Jurkat, Clone E6-1 (cell line): ENCODE results near the gene NFKBIL1.

Source experiments
- DNase-seq: peaks from one replicate; pipeline ENCODE4 v3.0.0-alpha.2; 2011; ENCODE audit warnings: low read depth, low spot score
- H3K4me3 ChIP-seq: 2 replicates; pipeline ENCODE4 v1.5.1; 2011; ENCODE audit warnings: mild to moderate bottlenecking, low read length, control low read depth, moderate library complexity

NFKBIL1 gene

GRCh38 chr6:31558318-31558625 is 10.9 kb downstream of the NFKBIL1 start:
- H3K4me3 ChIP-seq = peak overlapping the region; percentile 44
- no peak for DNase-seq

- H3K4me3 ChIP-seq = peak overlapping the region; percentile 44
Observed at GRCh38 chr6:31558631-31559500, 11.5 kb downstream of the NFKBIL1 start.

DNA sequence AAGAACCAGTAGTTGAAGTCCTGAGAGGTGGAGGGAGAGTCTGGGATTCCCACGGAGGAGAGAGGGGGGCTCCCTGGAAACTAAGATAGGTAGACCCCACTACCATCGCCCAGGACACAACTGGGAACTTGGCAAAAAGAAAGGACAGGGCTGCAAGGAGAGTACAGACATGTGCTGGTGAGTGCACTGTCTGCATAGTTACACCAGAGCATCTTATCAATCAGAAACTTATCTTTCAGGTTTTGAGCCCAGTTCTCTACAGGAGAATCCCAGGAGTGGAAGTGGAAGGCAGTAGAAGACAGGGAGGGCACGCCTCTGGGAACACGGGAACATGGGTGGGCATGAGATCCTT is 12.2 kb downstream of the NFKBIL1 start:
- DNase-seq = no peak
- peak overlapping the region; percentile 44 for H3K4me3 ChIP-seq

More at GRCh38 chr6:31558631-31559500, 11.5 kb downstream of the NFKBIL1 start:
- peak; percentile 84 for DNase-seq

DNA sequence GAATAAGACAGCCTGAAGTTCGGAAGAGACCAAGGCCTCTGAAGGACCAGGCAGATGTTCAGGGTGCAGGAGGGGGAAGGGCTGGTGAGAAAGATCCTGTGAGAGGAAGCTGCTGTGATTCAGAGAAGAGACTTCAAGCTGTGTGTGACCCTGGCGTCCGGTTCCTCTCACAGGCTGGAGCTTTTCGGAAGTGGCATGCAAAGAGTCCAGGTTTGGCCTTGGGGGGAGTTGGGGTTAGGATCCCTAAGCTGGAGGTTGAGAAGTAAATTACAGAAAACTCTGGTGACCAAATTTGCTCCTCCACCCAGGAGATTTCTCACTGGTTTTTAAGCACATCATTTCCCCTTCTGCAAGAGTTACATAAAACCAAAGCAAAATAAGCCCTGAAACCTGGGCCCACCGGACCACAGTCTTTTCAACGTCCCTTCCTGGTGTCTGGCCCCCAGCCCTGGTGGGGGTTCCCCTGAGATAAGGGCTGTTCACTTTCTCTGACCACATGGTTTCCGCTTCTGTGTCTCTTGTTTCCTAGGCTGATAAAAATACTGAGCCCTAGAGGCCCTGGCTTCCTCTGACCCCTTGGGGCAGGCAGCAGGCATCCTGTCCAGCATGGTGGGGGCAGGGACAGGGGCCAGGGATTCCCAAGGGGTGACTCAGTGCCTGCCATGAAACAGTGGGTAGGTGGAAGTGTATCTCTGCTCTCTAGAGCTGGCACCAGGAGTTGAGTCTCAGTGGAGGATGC is 12.7 kb downstream of the NFKBIL1 start:
- DNase-seq = peak; percentile 80

GRCh38 chr6:31560697-31561058 is 13.3 kb downstream of the NFKBIL1 start:
- no peak for DNase-seq
- no peak overlapping the region for H3K4me3 ChIP-seq

More for the DNA sequence above, 12.7 kb downstream of the NFKBIL1 start:
- H3K4me3 ChIP-seq = peak overlapping the region; percentile 44

GRCh38 chr6:31567531-31568370 is 20.3 kb downstream of the NFKBIL1 start:
- no peak overlapping the region for H3K4me3 ChIP-seq
- DNase-seq = no peak

GRCh38 chr6:31568537-31568961 is 21.1 kb downstream of the NFKBIL1 start:
- no peak overlapping the region for H3K4me3 ChIP-seq
- DNase-seq = peak; percentile 46

DNA sequence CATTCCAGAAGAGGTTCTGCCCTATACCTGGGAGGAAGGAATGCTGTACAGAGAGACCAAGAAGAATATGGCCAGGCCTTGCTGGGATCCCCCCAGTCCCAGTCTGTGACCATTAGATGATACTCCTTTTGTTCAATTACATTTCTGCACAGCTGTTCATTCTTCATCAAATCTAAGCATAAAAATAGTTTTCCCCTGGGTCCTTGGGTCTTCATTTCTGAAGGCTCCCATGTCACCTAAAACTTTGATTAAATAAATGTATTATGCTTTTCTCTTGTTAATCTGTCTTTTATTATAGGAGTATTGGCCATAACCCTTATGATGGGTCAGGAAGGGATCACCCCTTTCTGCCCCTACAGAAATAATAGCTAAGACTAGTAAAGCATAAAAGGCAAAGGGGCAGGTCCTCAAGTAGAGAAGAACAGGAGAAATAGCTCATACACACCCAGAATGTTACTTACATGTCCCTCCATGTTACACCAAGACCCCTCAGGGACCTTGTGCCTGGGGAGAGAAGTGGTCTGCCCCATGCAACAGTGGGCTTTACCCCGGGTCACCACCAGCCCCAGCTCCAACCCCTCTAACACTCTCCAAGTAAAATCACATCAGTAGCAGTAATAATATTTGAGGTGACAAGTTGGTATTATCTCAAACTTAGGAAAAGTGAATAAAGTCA is 22.6 kb downstream of the NFKBIL1 start:
- no peak for DNase-seq
- H3K4me3 ChIP-seq = no peak overlapping the region

GRCh38 chr6:31572041-31572911 is 24.9 kb downstream of the NFKBIL1 start, which contains the start of gene LTA:
LTA (plus strand) TSS chr6:31572289; CDS start chr6:31572743, 454 bp downstream.
- DNase-seq = no peak
- H3K4me3 ChIP-seq = peak within 1 kb of the TSS; percentile 53

GRCh38 chr6:31573239-31574105 is 26.1 kb downstream of the NFKBIL1 start:
- H3K4me3 ChIP-seq = no peak overlapping the region
- DNase-seq = no peak

DNA sequence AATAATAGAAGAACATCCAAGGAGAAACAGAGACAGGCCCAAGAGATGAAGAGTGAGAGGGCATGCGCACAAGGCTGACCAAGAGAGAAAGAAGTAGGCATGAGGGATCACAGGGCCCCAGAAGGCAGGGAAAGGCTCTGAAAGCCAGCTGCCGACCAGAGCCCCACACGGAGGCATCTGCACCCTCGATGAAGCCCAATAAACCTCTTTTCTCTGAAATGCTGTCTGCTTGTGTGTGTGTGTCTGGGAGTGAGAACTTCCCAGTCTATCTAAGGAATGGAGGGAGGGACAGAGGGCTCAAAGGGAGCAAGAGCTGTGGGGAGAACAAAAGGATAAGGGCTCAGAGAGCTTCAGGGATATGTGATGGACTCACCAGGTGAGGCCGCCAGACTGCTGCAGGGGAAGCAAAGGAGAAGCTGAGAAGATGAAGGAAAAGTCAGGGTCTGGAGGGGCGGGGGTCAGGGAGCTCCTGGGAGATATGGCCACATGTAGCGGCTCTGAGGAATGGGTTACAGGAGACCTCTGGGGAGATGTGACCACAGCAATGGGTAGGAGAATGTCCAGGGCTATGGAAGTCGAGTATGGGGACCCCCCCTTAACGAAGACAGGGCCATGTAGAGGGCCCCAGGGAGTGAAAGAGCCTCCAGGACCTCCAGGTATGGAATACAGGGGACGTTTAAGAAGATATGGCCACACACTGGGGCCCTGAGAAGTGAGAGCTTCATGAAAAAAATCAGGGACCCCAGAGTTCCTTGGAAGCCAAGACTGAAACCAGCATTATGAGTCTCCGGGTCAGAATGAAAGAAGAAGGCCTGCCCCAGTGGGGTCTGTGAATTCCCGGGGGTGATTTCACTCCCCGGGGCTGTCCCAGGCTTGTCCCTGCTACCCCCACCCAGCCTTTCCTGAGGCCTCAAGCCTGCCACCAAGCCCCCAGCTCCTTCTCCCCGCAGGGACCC is 27.0 kb downstream of the NFKBIL1 start:
- no peak overlapping the region for H3K4me3 ChIP-seq
- DNase-seq = no peak

GRCh38 chr6:31575335-31575901 is 28.0 kb downstream of the NFKBIL1 start, which contains the start of gene TNF:
TNF (plus strand) TSS chr6:31575565; CDS start chr6:31575742, 177 bp downstream.
- DNase-seq = no peak
- no peak within 1 kb of the TSS for H3K4me3 ChIP-seq

GRCh38 chr6:31575952-31576685 is 28.7 kb downstream of the NFKBIL1 start:
- no peak overlapping the region for H3K4me3 ChIP-seq

GRCh38 chr6:31576897-31577578 is 29.6 kb downstream of the NFKBIL1 start:
- H3K4me3 ChIP-seq = no peak overlapping the region
- peak; percentile 62 for DNase-seq

More at GRCh38 chr6:31575952-31576685, 28.7 kb downstream of the NFKBIL1 start:
- no peak for DNase-seq

- no peak overlapping the region for H3K4me3 ChIP-seq
- DNase-seq = no peak
Observed at GRCh38 chr6:31577579-31577966, 30.2 kb downstream of the NFKBIL1 start.
